ENCODE measurements around the gene C1orf198. TPM values are rescaled to one million over a fixed set of nuclear protein-coding genes. Genes with fewer than 3 reads are reported as not detected.

C1orf198 gene
- total and polyA plus RNA-seq, 4 donors: 3.9 to 11.1 (median 10.4) TPM

DNA sequence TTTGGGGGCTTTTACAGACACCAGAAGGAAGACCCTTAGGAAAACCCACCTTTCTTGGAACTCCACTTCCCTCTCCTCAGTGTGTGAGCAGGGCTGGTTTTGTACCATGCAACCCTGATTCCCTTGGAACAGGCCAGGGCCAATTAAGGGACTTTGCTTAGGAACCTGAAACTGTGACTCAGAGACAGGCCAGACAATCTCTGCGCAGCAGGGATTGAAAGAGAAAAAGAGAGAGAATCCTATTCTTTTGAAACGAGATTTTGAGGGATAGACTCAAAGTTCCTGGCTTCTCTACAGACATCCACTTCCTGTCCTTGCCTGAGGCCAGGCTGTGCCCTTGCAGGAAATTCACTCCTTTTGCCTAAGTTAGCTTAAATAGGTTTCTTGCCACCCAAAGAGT is 23.1 kb upstream of the C1orf198 start:
- no peaks in the 10 kb centered on the region for H3K9me3 ChIP-seq (ENCODE audit: control insufficient read depth in 4 of 4, low read length in 3 of 4)
- DNase-seq (ENCODE audit: low spot score): no peak
- TF ChIP-seq, protein P1, sequence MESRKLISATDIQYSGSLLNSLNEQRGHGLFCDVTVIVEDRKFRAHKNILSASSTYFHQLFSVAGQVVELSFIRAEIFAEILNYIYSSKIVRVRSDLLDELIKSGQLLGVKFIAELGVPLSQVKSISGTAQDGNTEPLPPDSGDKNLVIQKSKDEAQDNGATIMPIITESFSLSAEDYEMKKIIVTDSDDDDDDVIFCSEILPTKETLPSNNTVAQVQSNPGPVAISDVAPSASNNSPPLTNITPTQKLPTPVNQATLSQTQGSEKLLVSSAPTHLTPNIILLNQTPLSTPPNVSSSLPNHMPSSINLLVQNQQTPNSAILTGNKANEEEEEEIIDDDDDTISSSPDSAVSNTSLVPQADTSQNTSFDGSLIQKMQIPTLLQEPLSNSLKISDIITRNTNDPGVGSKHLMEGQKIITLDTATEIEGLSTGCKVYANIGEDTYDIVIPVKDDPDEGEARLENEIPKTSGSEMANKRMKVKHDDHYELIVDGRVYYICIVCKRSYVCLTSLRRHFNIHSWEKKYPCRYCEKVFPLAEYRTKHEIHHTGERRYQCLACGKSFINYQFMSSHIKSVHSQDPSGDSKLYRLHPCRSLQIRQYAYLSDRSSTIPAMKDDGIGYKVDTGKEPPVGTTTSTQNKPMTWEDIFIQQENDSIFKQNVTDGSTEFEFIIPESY (IDR thresholded peaks at IDR 0.05): no peak
- TF ChIP-seq HNF4G (IDR thresholded peaks at IDR 0.05) (no peak), FOXA1 (IDR thresholded peaks at IDR 0.05) (no peak), YY1 (IDR thresholded peaks at IDR 0.05) (no peak), RAD21 (IDR thresholded peaks at IDR 0.05) (no peak), HNF4A (conservative IDR thresholded peaks at IDR 0.05) (no peak)
- TF ChIP-seq, protein P2, sequence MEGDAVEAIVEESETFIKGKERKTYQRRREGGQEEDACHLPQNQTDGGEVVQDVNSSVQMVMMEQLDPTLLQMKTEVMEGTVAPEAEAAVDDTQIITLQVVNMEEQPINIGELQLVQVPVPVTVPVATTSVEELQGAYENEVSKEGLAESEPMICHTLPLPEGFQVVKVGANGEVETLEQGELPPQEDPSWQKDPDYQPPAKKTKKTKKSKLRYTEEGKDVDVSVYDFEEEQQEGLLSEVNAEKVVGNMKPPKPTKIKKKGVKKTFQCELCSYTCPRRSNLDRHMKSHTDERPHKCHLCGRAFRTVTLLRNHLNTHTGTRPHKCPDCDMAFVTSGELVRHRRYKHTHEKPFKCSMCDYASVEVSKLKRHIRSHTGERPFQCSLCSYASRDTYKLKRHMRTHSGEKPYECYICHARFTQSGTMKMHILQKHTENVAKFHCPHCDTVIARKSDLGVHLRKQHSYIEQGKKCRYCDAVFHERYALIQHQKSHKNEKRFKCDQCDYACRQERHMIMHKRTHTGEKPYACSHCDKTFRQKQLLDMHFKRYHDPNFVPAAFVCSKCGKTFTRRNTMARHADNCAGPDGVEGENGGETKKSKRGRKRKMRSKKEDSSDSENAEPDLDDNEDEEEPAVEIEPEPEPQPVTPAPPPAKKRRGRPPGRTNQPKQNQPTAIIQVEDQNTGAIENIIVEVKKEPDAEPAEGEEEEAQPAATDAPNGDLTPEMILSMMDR (IDR thresholded peaks at IDR 0.05; ENCODE audit: low read depth, low read length, missing input control): no peak
- TF ChIP-seq, protein P3, sequence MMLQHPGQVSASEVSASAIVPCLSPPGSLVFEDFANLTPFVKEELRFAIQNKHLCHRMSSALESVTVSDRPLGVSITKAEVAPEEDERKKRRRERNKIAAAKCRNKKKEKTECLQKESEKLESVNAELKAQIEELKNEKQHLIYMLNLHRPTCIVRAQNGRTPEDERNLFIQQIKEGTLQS (IDR thresholded peaks at IDR 0.05): no peak
- TF ChIP-seq, protein P4, sequence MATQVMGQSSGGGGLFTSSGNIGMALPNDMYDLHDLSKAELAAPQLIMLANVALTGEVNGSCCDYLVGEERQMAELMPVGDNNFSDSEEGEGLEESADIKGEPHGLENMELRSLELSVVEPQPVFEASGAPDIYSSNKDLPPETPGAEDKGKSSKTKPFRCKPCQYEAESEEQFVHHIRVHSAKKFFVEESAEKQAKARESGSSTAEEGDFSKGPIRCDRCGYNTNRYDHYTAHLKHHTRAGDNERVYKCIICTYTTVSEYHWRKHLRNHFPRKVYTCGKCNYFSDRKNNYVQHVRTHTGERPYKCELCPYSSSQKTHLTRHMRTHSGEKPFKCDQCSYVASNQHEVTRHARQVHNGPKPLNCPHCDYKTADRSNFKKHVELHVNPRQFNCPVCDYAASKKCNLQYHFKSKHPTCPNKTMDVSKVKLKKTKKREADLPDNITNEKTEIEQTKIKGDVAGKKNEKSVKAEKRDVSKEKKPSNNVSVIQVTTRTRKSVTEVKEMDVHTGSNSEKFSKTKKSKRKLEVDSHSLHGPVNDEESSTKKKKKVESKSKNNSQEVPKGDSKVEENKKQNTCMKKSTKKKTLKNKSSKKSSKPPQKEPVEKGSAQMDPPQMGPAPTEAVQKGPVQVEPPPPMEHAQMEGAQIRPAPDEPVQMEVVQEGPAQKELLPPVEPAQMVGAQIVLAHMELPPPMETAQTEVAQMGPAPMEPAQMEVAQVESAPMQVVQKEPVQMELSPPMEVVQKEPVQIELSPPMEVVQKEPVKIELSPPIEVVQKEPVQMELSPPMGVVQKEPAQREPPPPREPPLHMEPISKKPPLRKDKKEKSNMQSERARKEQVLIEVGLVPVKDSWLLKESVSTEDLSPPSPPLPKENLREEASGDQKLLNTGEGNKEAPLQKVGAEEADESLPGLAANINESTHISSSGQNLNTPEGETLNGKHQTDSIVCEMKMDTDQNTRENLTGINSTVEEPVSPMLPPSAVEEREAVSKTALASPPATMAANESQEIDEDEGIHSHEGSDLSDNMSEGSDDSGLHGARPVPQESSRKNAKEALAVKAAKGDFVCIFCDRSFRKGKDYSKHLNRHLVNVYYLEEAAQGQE (IDR thresholded peaks at IDR 0.05): no peak
- TF ChIP-seq, protein P5, sequence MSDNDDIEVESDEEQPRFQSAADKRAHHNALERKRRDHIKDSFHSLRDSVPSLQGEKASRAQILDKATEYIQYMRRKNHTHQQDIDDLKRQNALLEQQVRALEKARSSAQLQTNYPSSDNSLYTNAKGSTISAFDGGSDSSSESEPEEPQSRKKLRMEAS (IDR thresholded peaks at IDR 0.05): no peak
- no peaks in the 10 kb centered on the region for H3K4me1 ChIP-seq (ENCODE audit: control insufficient read depth in 4 of 4, insufficient read depth in 4 of 4, low read length in 3 of 4)
- no peaks in the 10 kb centered on the region for H3K36me3 ChIP-seq (ENCODE audit: control insufficient read depth in 4 of 4, insufficient read depth in 3 of 4, low read depth in 1 of 4, low read length in 3 of 4)
- whole genome bisulfite sequencing: 64% methylated on average over 2 of the region's 2 CpGs
- H3K27me3 ChIP-seq (ENCODE audit: control insufficient read depth in 4 of 4, insufficient read depth in 4 of 4, low read length in 3 of 4): no peaks in the 10 kb centered on the region
- no peak overlapping the region for H3K9ac ChIP-seq (ENCODE audit: low read depth in 1 of 2, low read length in 2 of 2)
- no peak overlapping the region for H3K4me3 ChIP-seq (ENCODE audit: low read depth in 1 of 3, low read length in 3 of 3)
- H3K27ac ChIP-seq (ENCODE audit: low read depth in 1 of 2, low read length in 2 of 2): no peak overlapping the region

DNA sequence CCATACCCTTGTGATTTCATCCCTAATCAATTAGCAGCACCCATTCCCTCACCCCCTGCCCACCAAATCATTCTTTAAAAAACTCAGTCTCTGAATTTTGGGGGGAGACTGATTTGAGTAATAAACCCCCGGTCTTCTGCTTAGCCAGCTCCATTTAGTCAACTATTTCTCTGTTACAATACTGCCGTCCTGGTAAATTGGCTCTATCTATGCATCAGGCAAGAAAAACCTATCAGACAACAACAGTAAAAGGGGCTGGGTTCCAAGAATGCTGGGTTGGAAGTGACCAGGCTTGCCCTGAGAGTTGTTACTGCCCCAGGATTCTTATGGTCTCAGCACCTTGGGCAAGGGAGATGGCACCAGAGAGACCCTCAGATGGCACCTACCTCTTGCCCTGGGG is 16.3 kb upstream of the C1orf198 start:
- Histone ChIP-seq H3K4me3 (ENCODE audit: low read depth in 1 of 3, low read length in 3 of 3) (no peak overlapping the region), H3K9ac (ENCODE audit: low read depth in 1 of 2, low read length in 2 of 2) (no peak overlapping the region), H3K9me3 (ENCODE audit: control insufficient read depth in 4 of 4, low read length in 3 of 4) (peaks cover 4 to 12% (median 8%) of the 10 kb centered on the region in 4 donors), H3K4me1 (ENCODE audit: control insufficient read depth in 4 of 4, insufficient read depth in 4 of 4, low read length in 3 of 4) (no peaks in the 10 kb centered on the region), H3K36me3 (ENCODE audit: control insufficient read depth in 4 of 4, insufficient read depth in 3 of 4, low read depth in 1 of 4, low read length in 3 of 4) (no peaks in the 10 kb centered on the region), H3K27me3 (ENCODE audit: control insufficient read depth in 4 of 4, insufficient read depth in 4 of 4, low read length in 3 of 4) (peaks cover 0 to 4% (median 0%) of the 10 kb centered on the region in 4 donors), H3K27ac (ENCODE audit: low read depth in 1 of 2, low read length in 2 of 2) (no peak overlapping the region)
- 83% methylated on average over 2 of the region's 2 CpGs for WGBS
- DNase-seq (ENCODE audit: low spot score): no peak
- TF ChIP-seq FOXA1 (IDR thresholded peaks at IDR 0.05) (no peak), HNF4G (IDR thresholded peaks at IDR 0.05) (no peak), RAD21 (IDR thresholded peaks at IDR 0.05) (no peak), NR2F2 (IDR thresholded peaks at IDR 0.05) (no peak), RXRA (IDR thresholded peaks at IDR 0.05) (no peak), FOXA2 (IDR thresholded peaks at IDR 0.05) (no peak), GABPA (IDR thresholded peaks at IDR 0.05 in 1 of 2, conservative IDR thresholded peaks at IDR 0.05 in 1 of 2) (no peak), YY1 (IDR thresholded peaks at IDR 0.05) (no peak), JUND (IDR thresholded peaks at IDR 0.05) (no peak), HNF4A (conservative IDR thresholded peaks at IDR 0.05) (no peak), SP1 (IDR thresholded peaks at IDR 0.05) (no peak)
- TF ChIP-seq, protein P3 (IDR thresholded peaks at IDR 0.05): no peak
- TF ChIP-seq, protein P1 (IDR thresholded peaks at IDR 0.05): no peak
- TF ChIP-seq, protein P4 (IDR thresholded peaks at IDR 0.05): no peak
